Omental fat pad (tissue), 4 donors: ENCODE data around the gene CD4. TPM values are rescaled to one million over a fixed set of nuclear protein-coding genes. Genes with fewer than 3 reads are reported as not detected.
A peak's percentile ranks its signal among the peaks of the same experiment; 100 is the strongest.
"Not testable (repeated sequence)": the region's sequence is repeated elsewhere in the genome, so short reads cannot be mapped to it uniquely, and the experiment has no call there.

Experiments
- ATAC-seq: fragments of 150-250 bp; one replicate; pipeline ENCODE4 v1.9.1; 2016; ENCODE audit warnings: mild to moderate bottlenecking, moderate library complexity; ENCODE audit not compliant: low FRiP score
- DNase-seq: peaks from one replicate; pipeline ENCODE4 v3.0.0-alpha.2; 2019; ENCODE audit warnings: low spot score
- CTCF ChIP-seq, 3 donors: fragments of 450-650 bp; IDR thresholded peaks; one replicate each; pipeline ENCODE4 v1.5.1; 2016 to 2017; ENCODE audit warnings: antibody characterized with exemption in 3 of 3, mild to moderate bottlenecking in 3 of 3, moderate library complexity in 2 of 3
- total RNA-seq, 4 donors: library from RNA; depleted of rRNA; stranded (reverse); fragments of >200 nt; gene quantifications; one replicate each; pipeline ENCODE4 v1.1.0, GENCODE V29; 2016

CD4 gene
- total RNA-seq, 4 donors from 2014 or later = 19.7 to 26.5 (median 21.8) TPM

- TF ChIP-seq CTCF (IDR thresholded peaks at IDR 0.05) = no peak
- DNase-seq (no peak), ATAC-seq (no peak)
Measured at GRCh38 chr12:6868211-6869048, 79.1 kb downstream of the CD4 start.

GRCh38 chr12:6869049-6870021 lies 80.0 kb downstream of the CD4 start:
- DNase-seq = peak; percentile 70
- peak in 2 of 3 donors; percentile 51 to 75 for TF ChIP-seq CTCF (IDR thresholded peaks at IDR 0.05)
- peak; percentile 0 for ATAC-seq

GRCh38 chr12:6870304-6870703 lies 81.0 kb downstream of the CD4 start:
- not testable (repeated sequence) for DNase-seq, ATAC-seq

Other genes starting within 250 kb of the CD4 start
- 10 to 100 TPM; 15.5 to 50.0 (median 18.4) TPM for gene IFFO1, start 233.5 kb upstream of the CD4 start, total RNA-seq
- 100 to 1,000 TPM in 1 of 4 donors, 10 to 100 TPM in 3; 26.2 to 153 (median 45.0) TPM for gene NOP2, start 221.2 kb upstream of the CD4 start, total RNA-seq
- gene CHD4, start 182.1 kb upstream of the CD4 start, total RNA-seq = 100 to 1,000 TPM; 171 to 213 (median 194) TPM
- gene LPAR5, start 153.6 kb upstream of the CD4 start, total RNA-seq = 1 to 10 TPM; 2.2 to 6.3 (median 2.4) TPM
- 1 to 10 TPM; 1.9 to 3.8 (median 3.2) TPM for gene ACRBP, start 142.1 kb upstream of the CD4 start, total RNA-seq
- 10 to 100 TPM in 3 of 4 donors, 1 to 10 TPM in 1; 9.7 to 48.7 (median 24.8) TPM for gene ING4, start 126.4 kb upstream of the CD4 start, total RNA-seq
- gene ZNF384, start 100.2 kb upstream of the CD4 start, total RNA-seq = 10 to 100 TPM; 28.1 to 36.7 (median 34.6) TPM
- not detected for gene PIANP, start 88.7 kb upstream of the CD4 start, total RNA-seq
- 10 to 100 TPM; 51.2 to 64.0 (median 62.7) TPM for gene COPS7A, start 65.5 kb upstream of the CD4 start, total RNA-seq
- 100 to 1,000 TPM; 127 to 150 (median 129) TPM for gene MLF2, start 36.4 kb upstream of the CD4 start, total RNA-seq
- 100 to 1,000 TPM in 2 of 4 donors, 10 to 100 TPM in 2; 77.6 to 143 (median 113) TPM for gene PTMS, start 23.2 kb upstream of the CD4 start, total RNA-seq
- gene LAG3, start 17.0 kb upstream of the CD4 start, total RNA-seq = 1 to 10 TPM in 2 of 4 donors, under 1 TPM in 2; 0.44 to 2.2 (median 0.92) TPM
- gene GPR162, start 32.3 kb downstream of the CD4 start, total RNA-seq = 1 to 10 TPM; 2.8 to 6.7 (median 2.9) TPM
- 10 to 100 TPM in 2 of 4 donors, 1 to 10 TPM in 2; 5.4 to 13.6 (median 10.0) TPM for gene P3H3, start 38.9 kb downstream of the CD4 start, total RNA-seq
- 1 to 10 TPM in 1 of 4 donors, under 1 TPM in 2, not detected in 1; 0.25 to 2.0 (median 0.48) TPM for gene GNB3, start 51.4 kb downstream of the CD4 start, total RNA-seq
- 1 to 10 TPM in 2 of 4 donors, under 1 TPM in 2; 0.47 to 1.6 (median 1.1) TPM for gene CDCA3, start 61.8 kb downstream of the CD4 start, total RNA-seq
- 10 to 100 TPM; 33.4 to 39.4 (median 36.7) TPM for gene USP5, start 62.6 kb downstream of the CD4 start, total RNA-seq
- 100 to 1,000 TPM; 254 to 446 (median 375) TPM for gene TPI1, start 78.0 kb downstream of the CD4 start, total RNA-seq
- 1 to 10 TPM; 4.1 to 6.5 (median 5.7) TPM for gene SPSB2, start 83.8 kb downstream of the CD4 start, total RNA-seq
- 10 to 100 TPM in 1 of 4 donors, 1 to 10 TPM in 3; 6.2 to 12.1 (median 7.4) TPM for gene LRRC23, start 115.3 kb downstream of the CD4 start, total RNA-seq
- gene ENO2, start 125.1 kb downstream of the CD4 start, total RNA-seq = 10 to 100 TPM in 1 of 4 donors, 1 to 10 TPM in 3; 3.5 to 14.3 (median 5.2) TPM
- gene ATN1, start 138.4 kb downstream of the CD4 start, total RNA-seq = 10 to 100 TPM; 46.2 to 93.5 (median 59.4) TPM
- gene RNU7-1, start 154.3 kb downstream of the CD4 start, total RNA-seq = not detected
- gene C12orf57, start 154.5 kb downstream of the CD4 start, total RNA-seq = 100 to 1,000 TPM; 280 to 555 (median 413) TPM
- 10 to 100 TPM; 19.8 to 42.3 (median 35.9) TPM for gene PTPN6, start 161.8 kb downstream of the CD4 start, total RNA-seq
- gene PHB2, start 181.1 kb downstream of the CD4 start, total RNA-seq = 100 to 1,000 TPM; 173 to 218 (median 189) TPM
- gene EMG1, start 181.4 kb downstream of the CD4 start, total RNA-seq = 10 to 100 TPM; 28.8 to 47.1 (median 30.8) TPM
- 10 to 100 TPM; 41.7 to 58.2 (median 47.9) TPM for gene LPCAT3, start 228.9 kb downstream of the CD4 start, total RNA-seq